Esophagus muscularis mucosa (tissue), 4 donors: ENCODE data around the gene ALDOB. TPM values are rescaled to one million over a fixed set of nuclear protein-coding genes. Genes with fewer than 3 reads are reported as not detected.

Experiments
- DNase-seq: peaks from one replicate; pipeline ENCODE4 v3.0.0-alpha.2; 2017; ENCODE audit errors: extremely low spot score
- H3K27ac ChIP-seq, 4 donors: fragments of 200-600 bp; sonication (generic); replicated peaks in 1 of 4; 1 replicate in 3 of 4; 2 replicates in 1 of 4; pipeline ENCODE4 v1.5.1; 2016 to 2019; ENCODE audit warnings: mild to moderate bottlenecking in 1 of 4
- H3K27me3 ChIP-seq, 4 donors: fragments of 200-600 bp; sonication (generic); one replicate each; pipeline versions ENCODE4 v1.5.1 to v1.6.0; 2016 to 2019
- H3K36me3 ChIP-seq, 4 donors: fragments of 200-600 bp; sonication (generic); one replicate each; pipeline ENCODE4 v1.5.1; 2016 to 2019
- H3K4me1 ChIP-seq, 4 donors: fragments of 200-600 bp; sonication (generic); one replicate each; pipeline ENCODE4 v1.5.1; 2016 to 2019
- H3K4me3 ChIP-seq, 4 donors: fragments of 200-600 bp; sonication (generic); 1 replicate in 2 of 4; 2 replicates in 2 of 4; pipeline ENCODE4 v1.5.1; 2016 to 2019; ENCODE audit warnings: mild to moderate bottlenecking in 4 of 4, moderate library complexity in 1 of 4
- H3K9me3 ChIP-seq, 4 donors: fragments of 200-600 bp; sonication (generic); 1 replicate in 3 of 4; 2 replicates in 1 of 4; pipeline ENCODE4 v1.5.1; 2016 to 2019
- EP300 ChIP-seq: sonication (generic); formaldehyde crosslinking; IDR thresholded peaks from one replicate; pipeline ENCODE4 v1.6.1; 2017; ENCODE audit warnings: antibody characterized with exemption
- POLR2A ChIP-seq: fragments of 450-650 bp; IDR thresholded peaks from one replicate; pipeline ENCODE4 v1.6.1; 2017; ENCODE audit warnings: antibody characterized with exemption, moderate library complexity, mild to moderate bottlenecking, low read depth
- POLR2AphosphoS5 ChIP-seq, 2 donors: sonication (generic); formaldehyde crosslinking; IDR thresholded peaks; one replicate each; pipeline ENCODE4 v1.6.1; 2017; ENCODE audit warnings: antibody characterized with exemption in 2 of 2
- WGBS: methylation state at CpG from one replicate; pipeline ENCODE4 v1.1.5; 2018; 5-methylcytosine and 5-hydroxymethylcytosine counted together
- intact Hi-C: fragments of 100-400 bp; cut with DNase I; formaldehyde crosslinking; loops from one replicate; pipeline ENCODE4 v1.15.1; 2023
- total RNA-seq, 4 donors: library from RNA; depleted of rRNA; stranded (reverse); fragments of >200 nt; gene quantifications; one replicate each; pipeline versions ENCODE4 v1.1.0 to v1.2.1, GENCODE V29; 2016
- TF ChIP-seq, protein P1 (sequence below), 3 experiments: fragments of 200-600 bp in 2 of 3; fragments of 450-650 bp in 1 of 3; sonication (generic) in 2 of 3; IDR thresholded peaks; one replicate each; pipeline ENCODE4 v1.5.1; 2017 to 2019; ENCODE audit warnings: antibody characterized with exemption in 3 of 3, mild to moderate bottlenecking in 2 of 3, moderate library complexity in 1 of 3

Gene ALDOB
- total RNA-seq, 4 donors from 2014 or later, result 0.23 to 0.33 TPM; not detected in 2

DNA sequence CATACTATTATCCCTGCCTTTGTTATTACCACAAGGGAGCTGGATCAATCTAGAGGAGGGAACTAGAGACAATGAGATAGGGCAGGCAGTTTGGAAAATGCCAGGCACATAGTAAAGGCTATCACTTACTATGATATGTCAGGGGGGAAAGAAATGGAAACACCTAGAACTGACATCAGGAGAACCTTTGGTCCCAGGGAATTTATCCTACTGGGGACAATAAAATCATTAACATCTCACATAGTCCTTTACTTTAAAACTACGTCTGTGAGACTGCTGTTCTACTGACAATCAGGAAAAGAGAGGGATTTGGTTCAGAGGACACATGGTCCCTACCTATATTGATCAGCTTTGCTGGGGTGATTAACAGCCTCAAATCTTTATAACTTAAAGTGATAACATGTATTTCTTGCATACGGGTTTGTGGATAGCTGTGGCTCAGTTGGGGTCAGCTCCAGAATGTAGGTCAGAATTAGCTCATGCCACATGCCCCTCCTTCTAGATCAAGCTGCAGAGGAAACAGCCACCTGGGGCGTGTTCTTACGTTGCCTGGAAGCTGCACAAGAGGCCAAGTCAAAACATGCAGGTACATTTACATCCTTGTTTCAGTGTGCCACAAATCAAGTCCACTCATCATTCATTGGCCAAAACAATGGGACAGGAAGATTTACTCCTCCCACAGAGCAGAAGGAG, 43.9 kb upstream of the ALDOB start:
- Histone ChIP-seq H3K36me3 (peaks cover 18 to 21% (median 19%) of the 10 kb centered on the region in 4 donors), H3K27ac (no peak overlapping the region), H3K4me3 (no peak overlapping the region), H3K4me1 (peaks cover 6 to 54% (median 37%) of the 10 kb centered on the region in 4 donors), H3K27me3 (no peaks in the 10 kb centered on the region), H3K9me3 (no peaks in the 10 kb centered on the region)
- no peak for DNase-seq
- WGBS, result 75% methylated on average over 4 of the region's 4 CpGs
- intact Hi-C loops, result no loop called here
- TF ChIP-seq, protein P1, sequence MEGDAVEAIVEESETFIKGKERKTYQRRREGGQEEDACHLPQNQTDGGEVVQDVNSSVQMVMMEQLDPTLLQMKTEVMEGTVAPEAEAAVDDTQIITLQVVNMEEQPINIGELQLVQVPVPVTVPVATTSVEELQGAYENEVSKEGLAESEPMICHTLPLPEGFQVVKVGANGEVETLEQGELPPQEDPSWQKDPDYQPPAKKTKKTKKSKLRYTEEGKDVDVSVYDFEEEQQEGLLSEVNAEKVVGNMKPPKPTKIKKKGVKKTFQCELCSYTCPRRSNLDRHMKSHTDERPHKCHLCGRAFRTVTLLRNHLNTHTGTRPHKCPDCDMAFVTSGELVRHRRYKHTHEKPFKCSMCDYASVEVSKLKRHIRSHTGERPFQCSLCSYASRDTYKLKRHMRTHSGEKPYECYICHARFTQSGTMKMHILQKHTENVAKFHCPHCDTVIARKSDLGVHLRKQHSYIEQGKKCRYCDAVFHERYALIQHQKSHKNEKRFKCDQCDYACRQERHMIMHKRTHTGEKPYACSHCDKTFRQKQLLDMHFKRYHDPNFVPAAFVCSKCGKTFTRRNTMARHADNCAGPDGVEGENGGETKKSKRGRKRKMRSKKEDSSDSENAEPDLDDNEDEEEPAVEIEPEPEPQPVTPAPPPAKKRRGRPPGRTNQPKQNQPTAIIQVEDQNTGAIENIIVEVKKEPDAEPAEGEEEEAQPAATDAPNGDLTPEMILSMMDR (IDR thresholded peaks at IDR 0.05), result no peak
- TF ChIP-seq POLR2AphosphoS5 (IDR thresholded peaks at IDR 0.05) (no peak), EP300 (no peak), POLR2A (no peak)

DNA sequence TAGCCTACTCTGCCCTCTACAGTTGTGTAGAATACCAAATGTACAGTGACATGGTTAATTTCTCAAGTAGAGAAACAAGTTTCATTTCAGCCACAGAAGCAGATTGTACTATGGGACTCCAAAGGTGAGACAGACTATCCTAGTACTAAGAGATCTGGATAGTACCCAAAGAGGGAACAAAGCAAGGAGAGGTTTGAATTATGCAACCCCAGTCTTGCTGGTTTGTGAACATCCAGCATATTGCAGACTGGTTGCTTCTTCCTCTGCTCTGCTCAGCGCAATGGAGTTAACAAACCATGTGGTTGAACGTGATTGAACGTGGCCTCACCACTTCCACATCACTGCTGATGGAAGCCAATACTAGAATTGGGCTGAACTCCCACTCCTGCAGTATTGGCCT, 43.3 kb upstream of the ALDOB start:
- intact Hi-C loops, result no loop called here
- Histone ChIP-seq H3K4me3 (no peak overlapping the region), H3K27me3 (no peaks in the 10 kb centered on the region), H3K27ac (peak overlapping the region in 1 of 4 donors; percentile 24), H3K4me1 (peaks cover 6 to 50% (median 32%) of the 10 kb centered on the region in 4 donors), H3K36me3 (peaks cover 18 to 27% (median 22%) of the 10 kb centered on the region in 4 donors), H3K9me3 (no peaks in the 10 kb centered on the region)
- 62% methylated on average over 3 of the region's 3 CpGs for WGBS
- DNase-seq, result no peak
- TF ChIP-seq POLR2AphosphoS5 (IDR thresholded peaks at IDR 0.05) (no peak), POLR2A (no peak), EP300 (no peak)
- TF ChIP-seq, protein P1 (IDR thresholded peaks at IDR 0.05), result no peak

DNA sequence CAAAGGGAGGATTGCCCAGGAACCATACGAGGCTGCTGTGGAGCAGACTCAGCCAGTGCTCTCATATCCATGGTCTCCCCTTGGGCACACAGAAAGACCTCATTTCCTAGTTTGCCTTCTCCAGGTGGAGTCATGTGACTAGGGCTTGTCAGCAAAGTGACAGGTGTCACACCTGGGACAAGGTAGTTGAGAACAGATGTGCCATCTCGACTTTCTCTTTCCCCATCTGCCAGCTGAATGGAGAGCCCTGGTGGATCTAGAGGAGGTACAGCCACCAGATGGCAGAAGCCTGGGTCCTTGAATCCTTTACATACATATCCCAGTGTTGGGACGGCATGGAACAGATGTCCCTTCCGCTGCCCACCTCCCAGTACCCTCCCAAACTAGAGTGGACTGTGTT, 42.9 kb upstream of the ALDOB start:
- Histone ChIP-seq H3K36me3 (peaks cover 18 to 31% (median 25%) of the 10 kb centered on the region in 4 donors), H3K27ac (peak overlapping the region in 1 of 4 donors; percentile 24), H3K4me1 (peaks cover 6 to 47% (median 31%) of the 10 kb centered on the region in 4 donors), H3K9me3 (no peaks in the 10 kb centered on the region), H3K4me3 (no peak overlapping the region), H3K27me3 (no peaks in the 10 kb centered on the region)
- 75% methylated on average over 4 of the region's 4 CpGs for WGBS
- TF ChIP-seq, protein P1 (IDR thresholded peaks at IDR 0.05), result no peak
- no peak for TF ChIP-seq POLR2AphosphoS5 (IDR thresholded peaks at IDR 0.05)
- no peak for TF ChIP-seq EP300
- TF ChIP-seq POLR2A, result no peak
- intact Hi-C loops, result no loop called here
- DNase-seq, result no peak

DNA sequence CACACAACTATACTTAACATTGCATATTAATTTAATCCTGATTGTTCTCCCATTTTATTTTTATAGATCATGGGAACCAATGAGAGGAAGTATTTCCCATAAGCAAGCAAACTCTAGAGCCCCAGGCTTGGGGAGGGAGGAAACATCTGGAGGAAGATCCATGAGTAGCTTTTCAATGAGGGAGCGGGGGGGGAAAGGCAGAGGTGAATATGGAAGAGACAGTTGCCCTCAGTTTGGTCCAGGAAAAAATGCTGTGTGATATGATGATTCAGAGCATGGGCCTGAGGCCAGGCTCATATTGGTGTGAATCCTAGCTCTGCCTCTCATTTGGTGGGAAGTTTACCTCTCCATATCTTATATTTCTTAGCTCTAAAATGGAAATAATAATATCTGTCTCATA, 42.2 kb upstream of the ALDOB start:
- DNase-seq, result no peak
- Histone ChIP-seq H3K27ac (no peak overlapping the region), H3K27me3 (no peaks in the 10 kb centered on the region), H3K4me3 (no peak overlapping the region), H3K4me1 (peaks cover 6 to 45% (median 28%) of the 10 kb centered on the region in 4 donors), H3K9me3 (no peaks in the 10 kb centered on the region), H3K36me3 (peaks cover 18 to 38% (median 26%) of the 10 kb centered on the region in 4 donors)
- no peak for TF ChIP-seq EP300
- TF ChIP-seq, protein P1 (IDR thresholded peaks at IDR 0.05), result no peak
- no peak for TF ChIP-seq POLR2AphosphoS5 (IDR thresholded peaks at IDR 0.05)
- TF ChIP-seq POLR2A, result no peak
- WGBS, result 86% methylated on average over 1 of the region's 1 CpG
- intact Hi-C loops, result no loop called here
